A673 (cell line): Measurements from ENCODE around the gene VN1R5.

ENCODE experiments used
- EZH2 ChIP-seq: fragments of 200-600 bp; sonication (generic); IDR thresholded peaks from 2 replicates; pipeline ENCODE4 v1.6.1; 2017; ENCODE audit warnings: borderline replicate concordance, low read depth, mild to moderate bottlenecking, mixed read lengths, antibody characterized with exemption, low read length; ENCODE audit not compliant: poor library complexity, severe bottlenecking
- TF ChIP-seq, protein P1 (sequence below): fragments of 300-800, 200-600 bp; sonication (generic); conservative IDR thresholded peaks from 2 replicates; pipeline ENCODE4 v1.5.1; 2017; ENCODE audit warnings: low read depth, mild to moderate bottlenecking, antibody characterized with exemption, low read length, moderate library complexity, mixed read lengths

DNA sequence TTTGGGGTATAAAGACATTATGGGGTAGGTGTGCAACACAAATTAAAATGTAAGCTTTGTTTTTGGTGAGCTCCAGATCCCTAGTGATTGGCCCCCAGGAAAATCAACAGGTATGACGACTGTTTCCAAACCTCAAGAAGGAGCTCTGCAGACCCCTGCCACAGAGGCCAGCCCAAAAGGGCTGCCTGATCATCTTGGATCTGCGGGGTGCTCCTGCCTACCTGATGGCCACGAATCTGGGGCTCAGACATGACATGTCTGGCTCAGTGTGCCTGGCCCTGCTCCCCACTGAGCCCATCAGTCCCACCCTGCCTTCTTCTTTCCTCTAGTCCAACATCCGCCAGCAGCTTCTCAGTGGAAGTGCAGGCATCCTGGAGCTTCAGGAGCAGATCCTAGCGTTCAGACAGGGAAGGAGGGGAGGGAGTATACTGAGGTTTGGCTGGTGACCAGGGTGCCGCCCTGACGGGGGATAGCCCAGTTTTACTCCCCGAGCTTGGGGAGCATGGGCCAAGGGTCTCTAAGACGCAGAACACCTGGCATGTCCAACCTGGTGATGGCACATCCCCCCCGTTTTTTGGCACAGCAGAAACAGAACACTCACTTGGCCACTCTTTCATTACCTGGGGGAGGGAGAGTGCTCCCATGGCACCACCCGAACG, 44.0 kb downstream of the VN1R5 start:
- TF ChIP-seq, protein P1, sequence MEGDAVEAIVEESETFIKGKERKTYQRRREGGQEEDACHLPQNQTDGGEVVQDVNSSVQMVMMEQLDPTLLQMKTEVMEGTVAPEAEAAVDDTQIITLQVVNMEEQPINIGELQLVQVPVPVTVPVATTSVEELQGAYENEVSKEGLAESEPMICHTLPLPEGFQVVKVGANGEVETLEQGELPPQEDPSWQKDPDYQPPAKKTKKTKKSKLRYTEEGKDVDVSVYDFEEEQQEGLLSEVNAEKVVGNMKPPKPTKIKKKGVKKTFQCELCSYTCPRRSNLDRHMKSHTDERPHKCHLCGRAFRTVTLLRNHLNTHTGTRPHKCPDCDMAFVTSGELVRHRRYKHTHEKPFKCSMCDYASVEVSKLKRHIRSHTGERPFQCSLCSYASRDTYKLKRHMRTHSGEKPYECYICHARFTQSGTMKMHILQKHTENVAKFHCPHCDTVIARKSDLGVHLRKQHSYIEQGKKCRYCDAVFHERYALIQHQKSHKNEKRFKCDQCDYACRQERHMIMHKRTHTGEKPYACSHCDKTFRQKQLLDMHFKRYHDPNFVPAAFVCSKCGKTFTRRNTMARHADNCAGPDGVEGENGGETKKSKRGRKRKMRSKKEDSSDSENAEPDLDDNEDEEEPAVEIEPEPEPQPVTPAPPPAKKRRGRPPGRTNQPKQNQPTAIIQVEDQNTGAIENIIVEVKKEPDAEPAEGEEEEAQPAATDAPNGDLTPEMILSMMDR: no peak
- no peak for TF ChIP-seq EZH2
